Loucy (cell line): Measurements from ENCODE around the gene PHF11.

ENCODE experiments used
- EZH2phosphoT487 ChIP-seq: fragments of 200-600 bp; IDR thresholded peaks from 2 replicates; pipeline ENCODE4 v1.6.1; 2018; ENCODE audit warnings: antibody characterized with exemption, mild to moderate bottlenecking, moderate library complexity, borderline replicate concordance
- TF ChIP-seq, protein P1 (sequence below): fragments of 200-600 bp; sonication (generic); conservative IDR thresholded peaks from 2 replicates; pipeline ENCODE4 v1.5.1; 2014; ENCODE audit warnings: mild to moderate bottlenecking, antibody characterized with exemption, low read length

GRCh38 chr13:49539746-49540145 lies 44.0 kb downstream of the PHF11 start:
- TF ChIP-seq, protein P1, sequence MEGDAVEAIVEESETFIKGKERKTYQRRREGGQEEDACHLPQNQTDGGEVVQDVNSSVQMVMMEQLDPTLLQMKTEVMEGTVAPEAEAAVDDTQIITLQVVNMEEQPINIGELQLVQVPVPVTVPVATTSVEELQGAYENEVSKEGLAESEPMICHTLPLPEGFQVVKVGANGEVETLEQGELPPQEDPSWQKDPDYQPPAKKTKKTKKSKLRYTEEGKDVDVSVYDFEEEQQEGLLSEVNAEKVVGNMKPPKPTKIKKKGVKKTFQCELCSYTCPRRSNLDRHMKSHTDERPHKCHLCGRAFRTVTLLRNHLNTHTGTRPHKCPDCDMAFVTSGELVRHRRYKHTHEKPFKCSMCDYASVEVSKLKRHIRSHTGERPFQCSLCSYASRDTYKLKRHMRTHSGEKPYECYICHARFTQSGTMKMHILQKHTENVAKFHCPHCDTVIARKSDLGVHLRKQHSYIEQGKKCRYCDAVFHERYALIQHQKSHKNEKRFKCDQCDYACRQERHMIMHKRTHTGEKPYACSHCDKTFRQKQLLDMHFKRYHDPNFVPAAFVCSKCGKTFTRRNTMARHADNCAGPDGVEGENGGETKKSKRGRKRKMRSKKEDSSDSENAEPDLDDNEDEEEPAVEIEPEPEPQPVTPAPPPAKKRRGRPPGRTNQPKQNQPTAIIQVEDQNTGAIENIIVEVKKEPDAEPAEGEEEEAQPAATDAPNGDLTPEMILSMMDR, result no peak
- no peak for TF ChIP-seq EZH2phosphoT487
